ENCODE data around the gene RSF1.

GRCh38 chr11:77668760-77669159, 151.8 kb downstream of the RSF1 start:
- TF ChIP-seq POLR2AphosphoS5 (IDR thresholded peaks at IDR 0.05) (no peak), CTCF (IDR thresholded peaks at IDR 0.05) (no peak)

Measured in stomach (tissue), 4 donors.